ENCODE measurements around the gene ADGRF5.

The ADGRF5 gene

GRCh38 chr6:46808806-46809205 lies 112.9 kb downstream of the ADGRF5 start:
- DNase-seq = no peak

Measured in fibroblast of skin of scalp (primary cell).